Fibroblast of upper back skin (primary cell): ENCODE data around the gene ARMC3.
"Not testable (repeated sequence)": the region's sequence is repeated elsewhere in the genome, so short reads cannot be mapped to it uniquely, and the experiment has no call there.

Source experiments
- DNase-seq: peaks from one replicate; pipeline ENCODE4 v3.0.0-alpha.2; 2013

ARMC3 gene

GRCh38 chr10:23053036-23053435, 125.2 kb downstream of the ARMC3 start:
- DNase-seq: no peak

- DNase-seq: no peak
These were observed 127.8 kb downstream of the ARMC3 start for GRCh38 chr10:23055424-23056185.

- DNase-seq: no peak
These were observed 128.3 kb downstream of the ARMC3 start for GRCh38 chr10:23056186-23056579.

DNA sequence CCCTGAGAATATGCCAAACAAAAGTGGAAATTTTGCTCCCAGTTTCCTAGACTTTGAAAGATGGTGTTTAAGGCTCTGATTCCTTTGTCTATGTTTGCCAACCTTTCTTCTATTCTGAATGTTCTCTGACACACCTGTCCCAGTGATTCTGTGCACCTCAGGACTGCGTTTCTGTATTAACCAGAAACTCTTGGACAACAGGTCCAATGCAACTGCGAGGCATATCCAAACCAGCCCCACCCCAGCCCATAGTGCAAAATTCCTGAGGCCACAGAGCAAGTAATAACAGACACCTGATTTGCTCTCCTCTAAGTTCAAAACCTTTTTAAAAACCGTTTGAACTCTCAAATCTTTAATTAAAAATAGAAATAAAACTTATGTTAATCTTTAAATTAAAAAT, 130.5 kb downstream of the ARMC3 start:
- DNase-seq: no peak

GRCh38 chr10:23060918-23061317, 133.1 kb downstream of the ARMC3 start:
- DNase-seq: no peak

DNA sequence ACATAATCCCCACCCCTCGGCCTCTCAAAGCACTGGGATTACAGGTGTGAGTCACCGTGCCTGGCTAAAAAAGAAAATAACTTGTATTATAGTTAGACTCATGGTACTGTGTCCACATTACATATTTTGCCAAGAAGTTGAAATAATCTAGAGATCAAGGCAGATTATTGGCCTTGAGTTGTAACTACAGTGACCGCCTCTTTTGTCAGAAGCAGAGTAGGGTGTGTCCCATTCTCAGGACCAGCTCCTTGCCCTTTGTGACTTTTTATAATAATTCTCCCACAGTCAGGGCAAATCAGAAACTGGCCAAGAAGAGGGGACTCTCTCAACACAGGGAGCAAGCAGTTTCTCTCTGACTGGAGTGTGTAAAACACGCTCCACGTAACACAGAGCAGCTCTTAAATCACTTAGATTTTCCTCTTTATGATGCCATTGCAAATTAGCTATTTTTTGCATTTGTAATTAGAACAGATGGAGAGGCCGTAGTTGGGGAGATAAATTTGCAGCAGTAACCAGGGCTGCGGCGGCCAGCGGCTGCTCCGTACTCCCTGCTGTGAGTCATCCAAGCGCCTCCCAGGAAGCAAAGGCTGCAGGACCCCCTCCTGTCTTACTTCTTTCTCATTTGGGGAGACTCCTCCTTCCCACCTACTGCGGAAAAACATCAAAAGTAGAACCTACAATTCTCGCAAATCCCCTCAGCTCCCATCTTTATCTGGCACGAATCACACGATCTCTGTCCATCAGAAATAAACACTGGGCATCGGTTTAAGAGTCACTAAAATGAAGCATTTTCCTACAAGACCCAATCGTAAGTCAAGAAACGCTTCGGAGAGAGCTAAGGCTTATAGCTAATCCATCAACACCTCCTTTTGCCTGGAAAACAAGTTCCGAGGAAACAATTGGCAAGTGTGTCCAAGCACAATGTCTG, 135.5 kb downstream of the ARMC3 start:
- DNase-seq: peak; percentile 31

- no peak for DNase-seq
These were observed 136.3 kb downstream of the ARMC3 start for GRCh38 chr10:23063973-23064812.

DNA sequence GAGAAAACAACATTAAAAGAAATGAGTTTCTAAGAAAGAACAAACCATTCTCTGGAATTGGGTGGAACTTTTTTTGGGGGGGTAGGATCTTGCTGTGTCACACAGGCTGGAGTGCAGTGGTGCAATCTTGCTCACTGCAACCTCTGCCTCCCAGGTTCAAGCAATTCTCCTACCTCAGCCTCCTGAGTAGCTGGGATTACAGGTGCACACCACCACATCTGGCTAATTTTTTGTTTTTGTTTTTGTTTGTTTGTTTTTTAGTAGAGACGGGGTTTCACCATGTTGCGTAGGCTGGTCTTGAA, 136.9 kb downstream of the ARMC3 start:
- DNase-seq: not testable (repeated sequence)

- peak; percentile 73 for DNase-seq
These were observed 137.5 kb downstream of the ARMC3 start for GRCh38 chr10:23065181-23065948.

- DNase-seq: no peak
These were observed 139.5 kb downstream of the ARMC3 start for GRCh38 chr10:23067337-23067736.

- DNase-seq: peak; percentile 68
These were observed 140.3 kb downstream of the ARMC3 start for GRCh38 chr10:23067939-23068775.

DNA sequence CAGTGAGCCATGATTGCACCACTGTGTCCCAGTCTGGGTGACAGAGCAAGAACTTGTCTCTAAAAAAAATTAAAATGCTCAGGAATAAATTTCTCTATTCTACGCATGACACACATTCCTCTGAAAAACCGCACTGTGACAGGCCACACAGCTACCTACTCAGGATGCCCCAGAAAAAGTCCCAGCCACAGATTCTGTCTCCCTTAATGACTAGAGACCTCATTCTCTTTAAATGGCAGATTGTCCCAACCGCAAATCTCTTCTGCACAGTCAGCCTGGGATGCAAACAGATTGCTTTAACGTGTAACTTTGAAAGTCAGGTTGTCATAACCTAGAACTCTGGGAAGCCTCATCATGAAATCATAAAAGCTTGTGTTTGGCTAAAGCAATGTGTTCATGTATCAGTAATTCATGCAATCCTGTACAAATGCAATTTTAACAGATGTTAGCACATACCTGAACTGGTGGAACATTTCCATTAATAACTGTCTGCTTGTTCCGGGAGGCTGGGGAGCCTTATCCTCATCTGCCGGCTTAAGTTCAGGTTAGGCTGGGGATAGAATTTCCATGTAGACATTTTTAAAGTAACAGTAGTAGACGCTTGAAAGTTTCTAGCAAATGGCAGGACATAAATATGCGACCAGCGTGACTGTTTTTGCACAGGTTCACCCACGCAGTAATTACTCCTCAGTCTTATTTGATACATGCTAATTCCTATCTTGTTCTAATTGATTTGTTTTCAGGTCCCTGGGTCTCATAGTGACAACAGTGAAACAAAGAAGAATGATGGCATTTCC, 141.4 kb downstream of the ARMC3 start:
- no peak for DNase-seq

DNA sequence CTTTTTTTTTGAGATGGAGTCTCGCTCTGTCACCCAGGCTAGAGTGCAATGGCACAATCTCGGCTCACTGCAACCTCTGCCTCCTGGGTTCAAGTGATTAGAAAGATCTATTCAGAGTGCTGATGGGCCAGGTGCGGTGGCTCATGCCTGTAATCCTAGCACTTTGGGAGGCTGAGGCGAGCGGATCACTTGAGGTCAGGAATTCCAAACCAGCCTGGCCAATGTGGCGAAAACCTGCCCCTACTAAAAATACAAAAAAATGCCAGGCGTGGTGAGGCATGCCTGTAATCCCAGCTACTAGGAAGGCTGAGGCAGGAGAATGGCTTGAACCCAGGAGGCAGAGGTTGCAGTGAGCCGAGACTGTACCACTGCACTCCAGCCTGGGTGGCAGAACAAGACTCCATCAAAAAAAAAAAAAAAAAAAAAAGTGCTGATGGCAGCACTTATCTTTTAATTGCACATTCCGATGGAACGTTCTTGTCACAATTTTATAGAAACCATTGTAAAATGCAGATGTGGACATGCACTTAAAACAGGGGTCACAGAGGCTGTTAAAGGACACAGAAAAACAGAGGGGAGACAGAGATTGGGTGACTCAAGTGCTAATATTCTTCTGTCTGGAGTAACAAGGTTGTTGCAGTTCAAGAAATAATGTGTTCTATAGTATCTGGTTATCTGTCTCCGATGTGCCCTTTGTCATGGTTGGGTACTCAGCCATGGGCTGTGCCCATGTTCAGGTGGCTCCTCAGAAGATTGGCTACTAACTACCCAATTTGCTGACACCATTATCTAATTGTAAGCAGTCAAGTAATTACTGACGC, 142.4 kb downstream of the ARMC3 start:
- not testable (repeated sequence) for DNase-seq

- no peak for DNase-seq
These were observed 143.0 kb downstream of the ARMC3 start for GRCh38 chr10:23070913-23071218.

DNA sequence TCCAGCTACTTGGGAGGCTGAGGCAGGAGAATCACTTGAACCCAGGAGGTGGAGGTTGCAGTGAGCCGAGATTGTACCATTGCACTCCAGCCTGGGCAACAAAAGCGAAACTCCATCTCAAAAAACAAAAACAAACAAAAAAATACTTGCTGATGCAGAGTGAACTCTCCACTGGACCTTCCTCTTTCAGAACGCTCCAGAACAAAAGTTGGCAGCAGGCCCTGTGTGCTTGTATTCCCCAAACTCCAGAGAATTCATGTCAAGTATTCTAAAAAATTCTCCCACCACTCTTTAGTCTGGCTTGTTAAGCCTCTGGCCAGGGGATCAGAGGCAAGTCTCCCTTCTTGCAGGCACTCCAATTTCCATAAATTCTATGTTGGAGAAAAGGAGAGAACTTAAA, 144.7 kb downstream of the ARMC3 start:
- DNase-seq: not testable (repeated sequence)

GRCh38 chr10:23073527-23073926, 145.7 kb downstream of the ARMC3 start:
- no peak for DNase-seq

- no peak for DNase-seq
These were observed 147.8 kb downstream of the ARMC3 start for GRCh38 chr10:23075672-23076071.

DNA sequence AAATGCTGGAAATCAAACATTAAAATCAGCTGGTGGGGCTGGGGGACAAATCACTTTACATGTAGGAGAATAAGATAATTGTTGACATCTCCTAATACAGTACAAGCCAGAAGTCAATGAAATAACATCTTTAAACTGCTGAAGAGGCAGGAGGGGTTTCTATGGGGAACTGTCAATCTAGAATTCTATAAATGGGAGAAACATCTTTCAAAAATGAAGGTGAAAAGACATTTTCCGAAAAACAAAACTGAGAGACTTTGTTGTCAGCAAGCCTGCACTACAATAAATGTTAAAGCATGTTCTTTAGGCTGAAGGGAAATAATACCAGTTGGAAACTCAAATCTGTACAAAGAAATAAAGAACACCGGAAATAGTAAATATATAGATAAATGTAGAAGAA, 150.3 kb downstream of the ARMC3 start:
- no peak for DNase-seq

GRCh38 chr10:23079700-23080099, 151.8 kb downstream of the ARMC3 start:
- DNase-seq: no peak

DNA sequence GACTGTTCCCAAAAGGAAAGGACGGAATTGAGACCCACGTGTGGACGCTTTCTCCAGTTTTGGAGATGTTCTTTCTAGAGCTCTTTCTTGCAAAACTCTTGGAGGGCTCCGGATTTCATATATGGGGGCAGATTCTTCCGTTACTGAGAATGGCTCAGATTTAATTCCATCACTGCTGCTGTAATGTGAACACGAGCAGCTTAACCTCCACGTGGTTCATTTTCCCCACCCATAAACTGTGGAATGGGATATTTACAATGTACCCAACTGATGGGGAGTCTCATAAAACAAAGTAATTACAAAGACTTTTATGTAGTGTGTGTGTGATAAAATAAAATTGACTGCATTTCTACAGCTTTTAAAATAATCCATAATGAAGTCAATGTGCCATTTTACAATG, 152.4 kb downstream of the ARMC3 start:
- no peak for DNase-seq
